HG03457 (cell line): ENCODE measurements around the gene ADAM17.
"Not testable (repeated sequence)": the region's sequence is repeated elsewhere in the genome, so short reads cannot be mapped to it uniquely, and the experiment has no call there.

Source experiments
- ATAC-seq: cut with Tn5 transposase; IDR thresholded peaks from one replicate; pipeline ENCODE4 v1.9.1; 2021; ENCODE audit warnings: moderate number of reproducible peaks; ENCODE audit not compliant: unreplicated experiment

The ADAM17 gene

DNA sequence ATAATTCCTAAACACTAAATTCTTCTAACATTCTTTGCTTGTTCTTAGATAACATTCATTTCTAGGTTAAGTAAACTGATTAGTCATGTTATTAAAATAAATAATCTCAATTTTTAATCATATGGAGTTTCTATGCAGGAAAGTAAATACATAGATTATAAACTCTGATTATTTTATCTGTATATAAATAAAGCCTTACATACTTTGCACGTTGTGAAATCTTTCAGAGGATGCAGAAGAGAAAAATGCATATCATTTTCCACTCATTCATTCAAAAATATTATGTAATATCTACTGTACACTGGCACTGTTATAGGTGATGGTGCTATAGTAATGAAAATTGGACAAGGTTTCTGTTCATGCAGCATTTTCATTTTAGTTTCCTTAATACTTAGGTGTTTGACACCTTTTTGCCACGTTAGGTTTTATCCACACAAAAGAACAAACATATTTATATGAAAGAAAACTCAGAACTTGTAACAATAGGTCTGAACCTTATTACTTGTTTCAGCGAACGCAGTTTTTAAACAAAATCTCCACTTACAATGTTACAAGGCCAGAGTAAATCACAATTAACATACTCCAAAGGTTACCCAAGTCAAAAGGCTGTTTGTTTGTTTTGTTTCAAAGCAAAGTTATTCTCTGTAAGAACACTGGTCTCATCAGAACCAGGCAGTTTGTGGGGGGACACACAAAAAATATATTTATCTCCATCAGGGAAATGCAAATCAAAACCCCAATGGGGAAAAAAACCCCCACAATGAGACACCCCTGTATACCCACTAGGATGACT lies 27.4 kb downstream of the ADAM17 start:
- no peak for ATAC-seq

DNA sequence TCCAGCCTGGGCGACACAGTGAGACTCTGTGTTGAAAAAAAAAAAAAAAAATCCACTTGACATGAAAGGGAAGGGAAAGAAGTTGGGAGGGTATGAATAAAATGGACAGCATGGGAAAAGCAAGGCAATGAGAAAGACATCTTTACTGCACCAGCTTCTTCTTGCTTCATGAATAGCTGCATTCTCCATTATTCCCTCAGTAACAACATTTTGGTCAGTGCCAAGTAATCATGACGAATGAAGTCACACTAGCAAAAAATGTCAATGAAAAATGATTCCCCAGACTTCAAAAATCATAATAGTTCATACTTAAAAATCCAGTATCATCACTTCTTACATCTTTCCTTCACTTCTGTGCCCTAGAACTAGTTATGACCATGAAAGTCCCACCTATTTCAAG lies 30.4 kb downstream of the ADAM17 start:
- no peak for ATAC-seq

DNA sequence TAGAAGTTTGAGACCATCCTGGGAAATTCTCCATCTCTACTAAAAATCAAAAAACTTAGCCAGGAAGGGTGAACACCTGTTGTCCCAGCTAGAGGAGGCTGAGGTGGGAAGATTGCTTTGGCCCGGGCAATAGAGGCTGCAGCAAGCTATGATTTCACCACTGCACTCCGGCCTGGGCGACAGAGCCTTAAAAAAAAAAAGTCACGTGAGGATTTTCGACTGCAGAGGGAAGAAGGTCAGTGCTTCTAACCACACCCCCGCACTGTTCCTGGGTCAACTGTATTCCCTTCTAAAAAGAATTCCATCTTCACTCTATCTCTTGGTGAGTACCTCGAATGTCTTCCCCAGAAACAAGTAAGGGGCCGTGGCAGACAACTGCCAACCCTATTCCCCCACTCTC lies 31.3 kb downstream of the ADAM17 start:
- no peak for ATAC-seq

DNA sequence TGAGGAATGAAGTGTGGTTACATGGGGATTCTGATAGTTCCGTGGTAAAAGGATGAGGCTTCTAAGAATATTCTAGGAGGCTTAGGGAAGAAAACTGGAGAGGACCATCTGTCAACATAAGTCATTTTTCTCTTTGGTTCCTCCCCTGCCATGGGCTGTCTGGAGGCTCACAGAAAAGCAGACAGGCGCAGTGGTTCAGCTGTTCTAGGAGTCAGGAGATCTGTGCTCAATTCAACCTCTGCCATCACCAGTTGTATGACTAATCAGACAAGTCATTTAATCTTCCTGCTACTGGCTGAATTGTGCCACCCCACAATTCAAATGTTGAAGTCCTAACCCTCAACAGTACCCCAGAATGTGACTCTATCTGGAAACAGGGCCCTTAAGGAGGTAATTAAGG lies 36.4 kb downstream of the ADAM17 start:
- no peak for ATAC-seq

DNA sequence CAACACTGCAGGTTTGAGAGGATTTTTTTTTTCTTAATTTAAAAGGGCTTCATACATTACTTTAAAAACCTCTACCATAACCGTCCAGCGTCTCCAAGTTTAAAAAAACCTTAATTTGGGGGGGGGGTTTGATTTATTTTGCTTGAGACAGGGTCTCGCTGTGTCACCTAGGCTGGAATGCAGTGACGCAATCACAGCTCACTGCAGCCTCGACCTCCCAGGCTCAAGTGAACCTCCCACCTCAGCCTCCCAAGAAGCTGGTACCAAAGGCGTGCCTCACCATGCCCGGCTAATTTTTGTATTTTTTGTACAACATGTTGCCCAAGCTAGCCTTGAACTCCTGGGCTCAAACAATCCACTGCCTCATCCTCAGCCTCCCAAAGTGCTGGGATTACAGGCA lies 36.9 kb downstream of the ADAM17 start:
- no peak for ATAC-seq

DNA sequence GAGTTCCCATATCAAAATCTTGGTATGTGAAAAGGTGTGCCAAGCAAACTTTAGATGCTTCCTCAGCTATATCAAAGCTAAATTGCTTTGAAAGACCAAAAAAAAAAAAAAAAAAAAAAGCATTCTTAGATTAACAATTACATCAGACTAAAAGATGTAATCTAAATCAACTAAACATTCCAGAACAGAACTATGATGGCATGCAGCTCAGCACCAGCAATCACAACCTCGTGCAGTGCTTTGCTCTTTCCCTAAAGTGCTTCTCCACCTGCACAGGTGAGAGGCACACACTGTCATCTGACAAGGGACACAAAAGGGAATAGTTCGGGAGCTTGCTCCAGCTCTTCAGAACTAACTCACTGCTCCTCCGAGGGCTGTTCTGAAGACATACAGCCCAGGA lies 37.5 kb downstream of the ADAM17 start:
- no peak for ATAC-seq

DNA sequence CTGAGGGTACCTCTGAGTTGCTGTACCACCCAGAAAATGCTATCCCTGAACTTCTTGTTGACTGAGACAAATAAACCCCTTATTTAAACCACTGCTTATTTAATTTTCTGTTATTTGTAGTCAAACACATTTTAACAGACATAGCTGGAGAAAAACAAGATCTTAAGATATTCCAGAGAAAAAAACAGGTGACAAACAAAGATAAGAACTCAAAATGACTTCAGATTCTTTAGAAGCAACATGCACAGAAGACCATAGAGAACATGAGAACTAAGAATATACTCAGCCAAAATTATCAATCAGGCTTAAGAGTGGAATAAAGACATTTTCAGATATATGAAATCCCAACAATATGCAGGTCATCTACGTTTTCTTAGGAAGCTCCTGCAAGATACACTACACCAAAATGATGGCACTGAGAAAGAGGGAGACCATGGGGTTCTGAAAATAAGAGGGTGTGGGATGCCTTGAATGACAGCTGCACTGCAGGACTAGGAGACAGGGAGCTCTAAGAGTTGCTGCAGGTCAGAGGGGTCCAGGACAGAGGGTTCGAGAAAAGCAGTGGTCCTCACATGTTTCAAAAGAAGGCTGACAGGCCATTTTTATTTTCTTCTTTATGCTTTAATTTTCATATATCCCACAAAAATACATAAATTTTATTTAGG lies 38.4 kb downstream of the ADAM17 start:
- no peak for ATAC-seq

DNA sequence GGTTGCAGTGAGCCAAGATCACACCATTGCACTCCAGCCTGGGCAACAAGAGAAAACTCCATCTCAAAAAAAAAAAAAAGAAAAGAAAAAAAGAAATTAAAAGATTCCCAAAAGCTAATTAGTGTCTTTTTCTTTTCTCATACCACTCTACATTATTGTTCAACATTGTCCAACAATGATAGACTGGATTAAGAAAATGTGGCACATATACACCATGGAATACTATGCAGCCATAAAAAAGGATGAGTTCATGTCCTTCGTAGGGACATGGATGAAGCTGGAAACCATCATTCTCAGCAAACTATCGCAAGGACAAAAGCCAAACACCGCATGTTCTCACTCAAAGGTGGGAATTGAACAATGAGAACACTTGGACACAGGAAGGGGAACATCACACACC lies 41.7 kb downstream of the ADAM17 start:
- ATAC-seq, result not testable (repeated sequence)

DNA sequence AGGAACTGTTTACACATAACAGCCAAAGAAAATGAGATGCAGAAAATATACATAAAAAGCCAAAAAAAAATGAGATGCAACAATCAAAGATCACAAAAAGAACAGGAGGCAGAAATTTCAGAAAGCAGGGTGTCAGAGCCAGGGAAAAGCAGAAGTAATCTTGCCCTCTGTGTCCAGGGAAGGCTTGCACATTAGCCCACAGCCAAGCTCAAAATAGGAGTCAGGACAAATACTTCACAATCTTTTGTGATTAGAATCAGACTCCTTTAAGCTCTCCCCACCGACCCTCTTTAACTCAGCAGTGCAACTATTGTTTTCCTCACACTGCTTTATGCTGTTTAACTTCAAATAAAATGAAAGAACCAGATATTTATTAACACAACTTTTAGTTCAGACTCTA lies 46.7 kb downstream of the ADAM17 start:
- no peak for ATAC-seq

DNA sequence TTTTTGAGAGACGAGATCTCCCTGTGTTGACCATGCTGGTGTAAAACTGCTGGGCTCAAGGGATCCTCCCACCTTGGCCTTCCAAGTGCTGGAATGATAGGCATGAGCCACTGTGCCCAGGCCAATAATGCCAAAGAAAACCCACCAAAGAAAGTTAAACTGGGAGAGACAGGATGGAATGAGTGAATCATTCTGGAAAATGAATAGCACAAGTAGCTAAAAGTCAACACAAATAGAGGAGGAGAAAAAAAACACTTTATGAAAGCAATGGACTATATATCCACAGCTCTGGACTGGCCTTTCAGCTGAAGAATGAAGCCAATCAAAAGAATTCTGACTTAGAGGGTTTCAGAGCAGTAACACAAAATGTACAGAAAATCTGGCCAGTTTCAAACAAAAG lies 57.4 kb downstream of the ADAM17 start:
- ATAC-seq, result no peak

DNA sequence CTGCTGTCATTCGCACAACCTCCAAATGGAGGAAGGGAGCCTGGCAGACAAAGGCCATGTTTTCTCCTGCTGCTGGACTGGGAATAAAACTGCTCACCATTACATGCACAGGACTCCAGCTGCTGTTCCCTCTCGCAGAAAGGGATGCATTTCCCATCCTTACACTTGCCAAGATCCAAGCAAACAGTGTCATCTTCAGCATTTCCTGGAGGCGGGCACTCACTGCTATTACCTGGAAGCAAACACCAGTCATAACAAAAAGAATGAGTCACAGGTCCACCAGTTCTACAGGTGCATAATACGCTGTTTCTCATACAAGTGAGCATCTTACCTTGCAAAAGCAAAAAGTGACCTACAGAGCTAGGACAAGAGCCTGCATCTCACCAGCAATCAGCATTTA lies 58.6 kb downstream of the ADAM17 start:
- ATAC-seq, result no peak

DNA sequence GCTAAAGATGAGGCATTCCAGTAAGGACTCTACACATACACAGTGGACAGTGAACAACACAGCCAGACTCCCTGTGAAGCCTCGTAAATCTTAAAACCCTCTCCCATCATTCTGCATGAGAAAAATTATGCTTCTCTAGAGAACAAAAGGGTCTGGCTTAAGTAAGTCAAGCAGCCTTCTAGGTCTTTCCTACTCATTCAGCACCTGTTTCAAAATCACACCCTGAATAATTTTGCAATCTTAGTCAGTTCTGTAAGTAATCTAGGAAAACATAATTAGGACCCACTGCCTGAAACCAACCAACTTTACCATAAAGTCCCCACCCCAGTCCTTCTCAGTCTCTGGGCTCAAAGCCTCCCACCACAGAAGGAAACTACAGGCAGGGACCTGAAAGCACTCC lies 61.5 kb downstream of the ADAM17 start:
- no peak for ATAC-seq

DNA sequence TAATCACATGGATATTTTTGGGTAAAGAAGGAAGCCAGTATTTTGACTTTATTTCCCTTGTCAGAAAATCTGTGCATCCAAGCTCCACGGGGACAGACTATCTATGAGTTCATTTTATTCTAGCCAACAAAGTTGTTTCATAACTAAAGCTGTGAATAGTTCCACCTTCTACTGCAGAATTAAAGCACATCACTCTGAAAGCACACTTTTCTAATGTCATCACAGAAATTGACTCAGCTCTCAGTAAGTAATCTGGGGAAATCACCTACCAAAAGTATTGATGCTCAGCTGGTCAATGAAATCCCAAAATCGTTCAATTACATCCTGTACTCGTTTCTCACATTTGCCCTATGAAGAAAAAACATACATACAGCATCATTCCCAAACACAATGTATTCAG lies 62.2 kb downstream of the ADAM17 start:
- ATAC-seq, result no peak

DNA sequence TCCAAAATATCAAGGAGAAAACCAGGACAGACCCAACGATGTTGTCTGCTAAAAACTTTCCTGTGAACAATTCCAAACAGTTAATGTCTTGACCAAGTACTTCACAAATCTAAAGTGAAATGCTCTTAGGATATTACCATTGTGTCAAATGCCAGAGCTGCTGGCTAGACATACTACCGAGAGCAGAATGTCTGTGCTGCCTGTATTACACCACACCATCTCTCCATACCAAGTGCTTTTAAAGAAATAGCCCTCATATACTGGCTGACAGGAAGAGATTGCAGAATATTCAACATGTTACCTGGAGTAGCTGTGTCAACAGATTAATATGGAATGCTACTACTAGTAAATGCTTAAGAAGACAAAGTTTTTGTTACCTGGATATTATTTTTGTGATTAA lies 62.7 kb downstream of the ADAM17 start:
- no peak for ATAC-seq

DNA sequence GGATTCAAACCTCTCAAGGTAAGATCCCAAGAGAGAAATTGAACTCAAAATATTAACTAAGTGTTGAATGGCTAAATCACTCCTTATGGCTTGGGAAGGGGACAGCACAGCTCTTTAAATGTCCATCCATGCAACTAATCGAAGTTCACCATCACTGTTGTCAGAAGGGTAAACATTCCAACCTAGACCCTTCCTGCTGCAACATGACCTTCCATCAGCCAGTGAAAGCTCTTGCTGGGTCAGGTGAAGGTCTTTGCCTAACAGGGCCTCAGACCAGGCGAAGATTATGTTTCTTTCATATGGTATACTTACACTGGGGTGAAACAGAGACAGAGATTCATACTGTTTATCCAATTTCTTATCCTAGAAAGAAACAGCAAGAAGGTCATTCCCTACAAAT lies 64.8 kb downstream of the ADAM17 start:
- ATAC-seq, result no peak

DNA sequence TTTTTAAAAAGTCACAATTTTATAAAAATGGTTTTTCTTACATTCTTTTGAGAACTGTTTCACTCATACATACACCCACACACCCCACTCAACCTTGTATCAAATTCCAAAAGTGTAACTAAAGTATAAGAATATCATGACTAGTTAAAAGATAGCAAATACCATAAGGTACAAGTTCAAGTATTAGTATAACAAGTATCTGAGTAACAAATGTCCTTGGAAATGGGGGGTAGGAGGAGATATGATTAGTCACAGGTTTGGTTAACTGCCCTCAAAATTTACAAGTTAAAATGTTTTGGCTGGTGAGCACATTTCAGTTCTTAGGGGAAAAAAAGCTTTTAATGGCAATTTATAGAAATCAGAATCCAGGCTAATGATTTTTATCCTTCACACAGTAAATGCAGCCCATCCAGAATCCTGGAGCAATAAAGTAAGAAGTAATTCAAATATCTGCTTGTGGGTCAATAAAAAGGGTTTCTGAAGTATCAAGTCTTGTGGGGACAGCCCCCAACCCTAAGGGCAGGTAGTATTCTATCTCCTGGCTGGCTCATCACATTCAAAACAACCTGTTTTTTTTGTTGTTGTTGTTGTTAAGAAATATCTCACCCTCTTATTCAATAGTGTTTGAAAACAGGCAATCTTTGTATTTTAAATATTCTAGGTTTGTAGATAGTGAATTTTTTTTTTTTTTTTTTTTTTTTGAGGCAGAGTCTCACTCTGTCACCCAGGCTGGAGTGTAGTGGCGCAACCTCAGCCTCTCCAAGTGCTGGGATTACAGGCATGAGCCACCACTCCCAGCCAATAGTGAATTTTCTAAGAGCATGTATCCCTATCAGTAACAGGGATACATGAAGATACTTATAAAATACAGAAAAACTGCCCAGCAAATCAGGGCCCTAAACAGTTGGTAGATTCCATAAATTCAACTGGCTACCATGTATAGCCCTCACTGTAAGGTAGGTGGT lies 66.8 kb downstream of the ADAM17 start:
- ATAC-seq, result no peak

DNA sequence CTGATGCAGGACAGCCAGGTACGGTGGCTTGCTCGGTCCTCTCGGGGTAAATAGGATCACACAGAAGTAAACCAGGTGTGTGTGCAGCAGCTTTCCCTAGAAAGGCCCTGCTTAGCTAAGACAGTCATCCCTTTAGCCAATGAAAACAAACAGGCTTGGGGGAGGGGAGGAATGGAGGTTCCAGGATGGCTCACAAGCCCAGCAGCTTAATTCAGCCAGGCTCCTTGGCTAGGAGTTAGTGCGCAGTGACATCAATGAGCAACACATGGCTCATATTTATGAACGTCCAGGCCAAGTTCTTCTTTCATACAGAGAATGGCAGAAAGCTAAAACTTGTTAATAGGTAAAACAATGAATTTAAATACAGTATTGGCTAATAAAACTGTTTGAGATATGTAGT lies 71.1 kb downstream of the ADAM17 start:
- ATAC-seq, result no peak

DNA sequence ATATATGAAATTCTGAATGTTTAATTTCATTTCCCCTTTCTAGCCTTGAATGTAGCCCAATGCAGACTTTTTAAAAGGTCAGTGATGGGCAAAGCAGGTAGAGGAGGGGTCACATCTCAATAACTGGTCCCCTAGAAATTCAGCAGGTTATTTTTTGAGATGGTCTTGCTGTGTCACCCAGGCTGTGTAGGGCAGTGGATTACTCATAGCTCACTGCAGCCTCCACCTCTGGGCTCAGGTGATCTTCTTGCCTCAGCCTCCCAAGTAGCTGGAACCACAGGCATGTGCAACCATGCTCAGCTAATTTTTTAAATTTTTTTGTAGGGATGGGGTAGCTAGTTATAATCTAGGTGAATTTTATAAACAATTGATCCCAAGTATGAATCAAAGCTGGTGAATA lies 72.5 kb downstream of the ADAM17 start:
- no peak for ATAC-seq

DNA sequence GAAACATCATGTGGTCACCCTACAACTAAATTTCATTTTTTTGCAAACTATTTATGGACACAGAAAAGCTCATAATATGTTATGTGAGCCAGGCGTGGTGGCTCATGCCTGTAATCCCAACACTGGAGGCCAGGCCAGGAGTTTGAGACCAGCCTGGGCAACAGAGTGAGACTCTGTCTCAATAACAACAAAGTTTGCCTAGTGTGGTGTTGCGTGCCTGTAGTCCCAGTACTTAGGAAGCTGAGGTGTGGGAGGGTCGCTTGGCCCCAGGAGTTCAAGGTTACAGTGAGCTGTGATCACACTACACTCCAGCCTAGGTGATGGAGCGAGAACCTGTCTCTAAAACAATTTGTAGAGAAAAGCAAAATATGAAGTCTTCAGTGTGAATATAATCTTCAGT lies 75.5 kb downstream of the ADAM17 start:
- no peak for ATAC-seq

DNA sequence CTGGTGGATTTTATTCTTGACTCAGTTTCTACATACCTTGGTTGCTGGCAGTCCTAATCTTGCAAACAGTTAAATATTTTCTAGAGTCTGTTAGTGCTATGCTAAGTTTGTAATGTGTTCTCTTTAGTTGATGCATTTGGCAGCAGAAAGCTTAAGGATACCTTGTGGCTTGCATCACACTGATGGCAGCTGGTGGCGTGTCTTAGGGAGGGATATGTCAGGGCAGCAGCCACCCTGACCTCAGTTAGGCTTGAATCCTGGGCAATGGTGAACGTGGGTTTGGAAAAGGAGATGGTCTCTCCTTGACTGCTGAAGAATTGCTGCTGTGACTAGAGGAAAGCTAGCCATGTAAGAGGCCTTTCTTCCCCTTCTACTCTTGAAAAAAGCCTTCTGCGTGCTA lies 77.1 kb downstream of the ADAM17 start:
- ATAC-seq, result no peak

DNA sequence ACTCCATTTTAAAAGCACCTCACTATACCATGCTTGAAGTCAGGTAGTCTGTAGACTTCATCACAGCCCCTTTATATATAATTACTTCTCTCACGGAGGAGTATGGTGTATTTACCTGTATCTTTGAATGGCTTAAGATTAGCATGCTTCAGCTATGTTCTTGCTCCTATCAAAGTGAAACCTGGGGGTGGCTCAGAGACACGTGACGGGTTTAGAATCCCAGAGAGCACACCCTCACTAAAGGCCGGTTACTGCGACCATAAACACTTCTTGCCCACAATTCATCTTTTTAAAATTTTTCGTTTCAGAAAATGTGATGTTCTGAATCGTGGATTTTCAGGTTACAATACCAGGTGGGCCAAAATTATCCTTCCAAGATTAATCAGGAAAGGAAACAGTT lies 77.7 kb downstream of the ADAM17 start:
- ATAC-seq, result no peak
